ENCODE measurements around the gene FAM241A. TPM values are rescaled to one million over a fixed set of nuclear protein-coding genes. Genes with fewer than 3 reads are reported as not detected.
A peak's percentile ranks its signal among the peaks of the same experiment; 100 is the strongest.

The FAM241A gene
- total and polyA plus RNA-seq, 9 of the 15 experiments (the other 6 are each of a cell fraction or from before 2014, with no cell fraction given) = 2.3 to 8.5 (median 5.3) TPM

DNA sequence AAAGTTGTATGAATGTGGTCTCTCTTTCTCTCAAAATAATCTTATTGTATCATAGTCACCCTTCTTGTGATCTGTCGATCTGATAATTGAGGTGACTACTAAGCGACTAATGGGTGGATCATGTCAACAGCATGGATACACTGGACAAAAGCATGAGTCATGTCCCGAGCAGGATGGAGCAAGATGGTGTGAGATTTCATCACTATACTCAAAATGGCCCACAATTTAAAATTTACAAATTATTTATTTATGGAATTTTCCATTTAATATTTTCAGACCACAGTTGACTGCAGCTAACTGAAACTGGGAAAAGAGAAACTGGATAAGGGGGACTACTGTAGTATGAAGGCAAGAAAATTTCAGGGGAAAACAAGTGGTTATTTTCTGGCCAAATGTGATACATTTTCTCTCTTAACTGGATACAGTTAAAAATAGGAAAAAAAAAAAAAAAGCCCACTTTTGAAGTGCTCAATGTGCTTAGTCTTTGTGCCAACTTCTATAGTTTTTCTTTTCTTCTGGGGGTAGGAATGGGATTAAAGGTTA, 25.3 kb downstream of the FAM241A start (continued):
- TF ChIP-seq ZNF444 (CRISPR knock-in tag; IDR thresholded peaks at IDR 0.05) (no peak), MYNN (IDR thresholded peaks at IDR 0.05) (no peak), MYNN (CRISPR knock-in tag; IDR thresholded peaks at IDR 0.05) (no peak), JUNB (CRISPR knock-in tag; conservative IDR thresholded peaks at IDR 0.05) (peak; percentile 61; the same call in 1 of the 2 replicates), CEBPG (CRISPR knock-in tag; IDR thresholded peaks at IDR 0.05) (peak; percentile 98), CEBPG (tag; conservative IDR thresholded peaks at IDR 0.05 in 1 of 2, IDR thresholded peaks at IDR 0.05 in 1 of 2) (peak; percentile 98), NFE2 (IDR thresholded peaks at IDR 0.05; ENCODE audit: low read depth) (peak; percentile 83), BRD9 (IDR thresholded peaks at IDR 0.05; ENCODE audit: low read depth, partially characterized antibody) (peak; percentile 77), HDAC3 (IDR thresholded peaks at IDR 0.05; ENCODE audit: borderline replicate concordance, partially characterized antibody) (no peak), XRCC3 (IDR thresholded peaks at IDR 0.05) (no peak), DDX20 (tag; IDR thresholded peaks at IDR 0.05; ENCODE audit: low read depth) (0 out of 2 replicates have a peak, but pooled peaks have one; percentile 29), JUN (IDR thresholded peaks at IDR 0.05; ENCODE audit: borderline replicate concordance, low read depth, low read length) (peak; percentile 96), JUN (CRISPR knock-in tag; IDR thresholded peaks at IDR 0.05; ENCODE audit: borderline replicate concordance) (no peak), RBM17 (IDR thresholded peaks at IDR 0.05; ENCODE audit: borderline replicate concordance, low read depth, low read length) (no peak), PHB2 (IDR thresholded peaks at IDR 0.05; ENCODE audit: low read depth) (no peak), GTF2A2 (tag; IDR thresholded peaks at IDR 0.05) (0 out of 2 replicates have a peak, but pooled peaks have one; percentile 11), CREM (IDR thresholded peaks at IDR 0.05; ENCODE audit: low read depth) (peak; percentile 70), SOX6 (IDR thresholded peaks at IDR 0.05) (peak; percentile 89)
- TF ChIP-seq, protein P1, sequence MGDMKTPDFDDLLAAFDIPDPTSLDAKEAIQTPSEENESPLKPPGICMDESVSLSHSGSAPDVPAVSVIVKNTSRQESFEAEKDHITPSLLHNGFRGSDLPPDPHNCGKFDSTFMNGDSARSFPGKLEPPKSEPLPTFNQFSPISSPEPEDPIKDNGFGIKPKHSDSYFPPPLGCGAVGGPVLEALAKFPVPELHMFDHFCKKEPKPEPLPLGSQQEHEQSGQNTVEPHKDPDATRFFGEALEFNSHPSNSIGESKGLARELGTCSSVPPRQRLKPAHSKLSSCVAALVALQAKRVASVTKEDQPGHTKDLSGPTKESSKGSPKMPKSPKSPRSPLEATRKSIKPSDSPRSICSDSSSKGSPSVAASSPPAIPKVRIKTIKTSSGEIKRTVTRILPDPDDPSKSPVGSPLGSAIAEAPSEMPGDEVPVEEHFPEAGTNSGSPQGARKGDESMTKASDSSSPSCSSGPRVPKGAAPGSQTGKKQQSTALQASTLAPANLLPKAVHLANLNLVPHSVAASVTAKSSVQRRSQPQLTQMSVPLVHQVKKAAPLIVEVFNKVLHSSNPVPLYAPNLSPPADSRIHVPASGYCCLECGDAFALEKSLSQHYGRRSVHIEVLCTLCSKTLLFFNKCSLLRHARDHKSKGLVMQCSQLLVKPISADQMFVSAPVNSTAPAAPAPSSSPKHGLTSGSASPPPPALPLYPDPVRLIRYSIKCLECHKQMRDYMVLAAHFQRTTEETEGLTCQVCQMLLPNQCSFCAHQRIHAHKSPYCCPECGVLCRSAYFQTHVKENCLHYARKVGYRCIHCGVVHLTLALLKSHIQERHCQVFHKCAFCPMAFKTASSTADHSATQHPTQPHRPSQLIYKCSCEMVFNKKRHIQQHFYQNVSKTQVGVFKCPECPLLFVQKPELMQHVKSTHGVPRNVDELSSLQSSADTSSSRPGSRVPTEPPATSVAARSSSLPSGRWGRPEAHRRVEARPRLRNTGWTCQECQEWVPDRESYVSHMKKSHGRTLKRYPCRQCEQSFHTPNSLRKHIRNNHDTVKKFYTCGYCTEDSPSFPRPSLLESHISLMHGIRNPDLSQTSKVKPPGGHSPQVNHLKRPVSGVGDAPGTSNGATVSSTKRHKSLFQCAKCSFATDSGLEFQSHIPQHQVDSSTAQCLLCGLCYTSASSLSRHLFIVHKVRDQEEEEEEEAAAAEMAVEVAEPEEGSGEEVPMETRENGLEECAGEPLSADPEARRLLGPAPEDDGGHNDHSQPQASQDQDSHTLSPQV (IDR thresholded peaks at IDR 0.05) = peak; percentile 91
- TF ChIP-seq, protein P2, sequence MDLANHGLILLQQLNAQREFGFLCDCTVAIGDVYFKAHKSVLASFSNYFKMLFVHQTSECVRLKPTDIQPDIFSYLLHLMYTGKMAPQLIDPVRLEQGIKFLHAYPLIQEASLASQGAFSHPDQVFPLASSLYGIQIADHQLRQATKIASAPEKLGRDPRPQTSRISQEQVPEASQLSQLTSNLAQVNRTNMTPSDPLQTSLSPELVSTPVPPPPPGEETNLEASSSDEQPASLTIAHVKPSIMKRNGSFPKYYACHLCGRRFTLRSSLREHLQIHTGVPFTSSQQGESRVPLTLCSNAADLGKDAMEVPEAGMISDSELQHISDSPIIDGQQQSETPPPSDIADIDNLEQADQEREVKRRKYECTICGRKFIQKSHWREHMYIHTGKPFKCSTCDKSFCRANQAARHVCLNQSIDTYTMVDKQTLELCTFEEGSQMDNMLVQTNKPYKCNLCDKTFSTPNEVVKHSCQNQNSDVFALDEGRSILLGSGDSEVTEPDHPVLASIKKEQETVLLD (IDR thresholded peaks at IDR 0.05) = no peak
- TF ChIP-seq, protein P3, sequence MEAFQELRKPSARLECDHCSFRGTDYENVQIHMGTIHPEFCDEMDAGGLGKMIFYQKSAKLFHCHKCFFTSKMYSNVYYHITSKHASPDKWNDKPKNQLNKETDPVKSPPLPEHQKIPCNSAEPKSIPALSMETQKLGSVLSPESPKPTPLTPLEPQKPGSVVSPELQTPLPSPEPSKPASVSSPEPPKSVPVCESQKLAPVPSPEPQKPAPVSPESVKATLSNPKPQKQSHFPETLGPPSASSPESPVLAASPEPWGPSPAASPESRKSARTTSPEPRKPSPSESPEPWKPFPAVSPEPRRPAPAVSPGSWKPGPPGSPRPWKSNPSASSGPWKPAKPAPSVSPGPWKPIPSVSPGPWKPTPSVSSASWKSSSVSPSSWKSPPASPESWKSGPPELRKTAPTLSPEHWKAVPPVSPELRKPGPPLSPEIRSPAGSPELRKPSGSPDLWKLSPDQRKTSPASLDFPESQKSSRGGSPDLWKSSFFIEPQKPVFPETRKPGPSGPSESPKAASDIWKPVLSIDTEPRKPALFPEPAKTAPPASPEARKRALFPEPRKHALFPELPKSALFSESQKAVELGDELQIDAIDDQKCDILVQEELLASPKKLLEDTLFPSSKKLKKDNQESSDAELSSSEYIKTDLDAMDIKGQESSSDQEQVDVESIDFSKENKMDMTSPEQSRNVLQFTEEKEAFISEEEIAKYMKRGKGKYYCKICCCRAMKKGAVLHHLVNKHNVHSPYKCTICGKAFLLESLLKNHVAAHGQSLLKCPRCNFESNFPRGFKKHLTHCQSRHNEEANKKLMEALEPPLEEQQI (IDR thresholded peaks at IDR 0.05) = peak; percentile 66
- TF ChIP-seq, protein P4, sequence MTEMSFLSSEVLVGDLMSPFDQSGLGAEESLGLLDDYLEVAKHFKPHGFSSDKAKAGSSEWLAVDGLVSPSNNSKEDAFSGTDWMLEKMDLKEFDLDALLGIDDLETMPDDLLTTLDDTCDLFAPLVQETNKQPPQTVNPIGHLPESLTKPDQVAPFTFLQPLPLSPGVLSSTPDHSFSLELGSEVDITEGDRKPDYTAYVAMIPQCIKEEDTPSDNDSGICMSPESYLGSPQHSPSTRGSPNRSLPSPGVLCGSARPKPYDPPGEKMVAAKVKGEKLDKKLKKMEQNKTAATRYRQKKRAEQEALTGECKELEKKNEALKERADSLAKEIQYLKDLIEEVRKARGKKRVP (CRISPR knock-in tag; IDR thresholded peaks at IDR 0.05) = peak; percentile 92

Measured in K562 (cell line).